DND-41 (cell line): Measurements from ENCODE around the gene SERPINC1.

Experiments used
- ATAC-seq: fragments of 200-7000 bp; cut with Tn5 transposase; 3 replicates; pipeline ENCODE4 v1.9.1; 2021; ENCODE audit warnings: low read depth; ENCODE audit not compliant: insufficient read depth
- DNase-seq: peaks from one replicate; pipeline ENCODE4 v3.0.0-alpha.2; 2020
- H2AFZ ChIP-seq: 2 replicates; pipeline ENCODE4 v1.6.0; 2012; ENCODE audit warnings: low read depth, low read length
- H3K27ac ChIP-seq: 2 replicates; pipeline ENCODE4 v1.5.1; 2012; ENCODE audit warnings: low read length, inconsistent platforms
- H3K27me3 ChIP-seq: fragments of 200-600 bp; sonication (generic); 2 replicates; pipeline ENCODE4 v1.6.0; 2012; ENCODE audit warnings: low read length, mild to moderate bottlenecking, inconsistent platforms; ENCODE audit not compliant: insufficient read depth, poor library complexity
- H3K36me3 ChIP-seq: 2 replicates; pipeline ENCODE4 v1.5.1; 2012; ENCODE audit warnings: low read length, inconsistent platforms; ENCODE audit not compliant: insufficient read depth
- H3K4me1 ChIP-seq: 2 replicates; pipeline ENCODE4 v1.5.1; 2012; ENCODE audit warnings: mild to moderate bottlenecking, low read length; ENCODE audit not compliant: insufficient read depth
- H3K4me2 ChIP-seq: 2 replicates; pipeline ENCODE4 v1.6.0; 2012; ENCODE audit warnings: mild to moderate bottlenecking, moderate library complexity, low read length, inconsistent platforms; ENCODE audit not compliant: insufficient read depth
- H3K4me3 ChIP-seq, 2 experiments: fragments of 200-600 bp in 1 of 2; shearing (Covaris generic) in 1 of 2; 2 replicates each; pipeline ENCODE4 v1.5.1; 2012 to 2016; ENCODE audit warnings: inconsistent platforms in 2 of 2, low read length in 2 of 2, mild to moderate bottlenecking in 2 of 2, low read depth in 1 of 2, moderate library complexity in 1 of 2
- H3K79me2 ChIP-seq: 2 replicates; pipeline ENCODE4 v1.6.0; 2012; ENCODE audit warnings: low read length, inconsistent platforms; ENCODE audit not compliant: insufficient read depth
- H3K9ac ChIP-seq: 2 replicates; pipeline ENCODE4 v1.6.0; 2012; ENCODE audit warnings: low read depth, mild to moderate bottlenecking, inconsistent platforms, low read length, moderate library complexity
- H3K9me3 ChIP-seq: 2 replicates; pipeline ENCODE4 v1.5.1; 2012; ENCODE audit warnings: low read length, moderate library complexity, mild to moderate bottlenecking, inconsistent platforms; ENCODE audit not compliant: insufficient read depth, severe bottlenecking
- H4K20me1 ChIP-seq: 2 replicates; pipeline ENCODE4 v1.6.0; 2012; ENCODE audit warnings: low read length; ENCODE audit not compliant: insufficient read depth
- CTCF ChIP-seq: IDR thresholded peaks from 2 replicates; pipeline ENCODE4 v1.5.1; 2012; ENCODE audit warnings: borderline replicate concordance, low read length, moderate library complexity, mild to moderate bottlenecking; ENCODE audit not compliant: poor library complexity, severe bottlenecking; ENCODE audit errors: extremely low read depth
- EZH2 ChIP-seq: IDR thresholded peaks from 3 replicates; pipeline ENCODE4 v1.6.1; 2012; ENCODE audit warnings: borderline replicate concordance, low read depth, mild to moderate bottlenecking, moderate library complexity, low read length, inconsistent platforms; ENCODE audit not compliant: severe bottlenecking

Gene SERPINC1

GRCh38 chr1:173900427-173900826, 16.7 kb downstream of the SERPINC1 start:
- Histone ChIP-seq H3K79me2 (no peaks in the 10 kb centered on the region), H3K9ac (no peak overlapping the region), H3K4me2 (no peak overlapping the region), H3K9me3 (no peaks in the 10 kb centered on the region), H3K36me3 (no peaks in the 10 kb centered on the region), H3K4me3 (no peak overlapping the region), H4K20me1 (no peaks in the 10 kb centered on the region), H3K27ac (no peak overlapping the region), H3K4me1 (no peaks in the 10 kb centered on the region), H2AFZ (no peak overlapping the region), H3K27me3 (no peaks in the 10 kb centered on the region)
- DNase-seq (no peak), ATAC-seq (no peak)
- TF ChIP-seq CTCF, result no peak
- no peak for TF ChIP-seq EZH2

GRCh38 chr1:173894189-173894588, 22.9 kb downstream of the SERPINC1 start:
- H3K27me3 ChIP-seq, result no peaks in the 10 kb centered on the region
- no peak overlapping the region for H2AFZ ChIP-seq
- H3K79me2 ChIP-seq, result no peaks in the 10 kb centered on the region
- peaks cover 1% of the 10 kb centered on the region; the same call in 1 of the 2 replicates for H3K36me3 ChIP-seq
- no peak for TF ChIP-seq EZH2
- TF ChIP-seq CTCF, result no peak
- no peak for ATAC-seq
- H3K4me1 ChIP-seq, result no peaks in the 10 kb centered on the region
- no peak overlapping the region for H3K4me3 ChIP-seq
- DNase-seq, result no peak
- H3K9me3 ChIP-seq, result no peaks in the 10 kb centered on the region
- H3K9ac ChIP-seq, result no peak overlapping the region
- H3K27ac ChIP-seq, result no peak overlapping the region
- no peak overlapping the region for H3K4me2 ChIP-seq
- H4K20me1 ChIP-seq, result no peaks in the 10 kb centered on the region

- Histone ChIP-seq H3K9ac (no peak overlapping the region), H3K4me2 (no peak overlapping the region), H3K36me3 (peaks cover 2% of the 10 kb centered on the region; the same call in 1 of the 2 replicates), H3K9me3 (no peaks in the 10 kb centered on the region), H3K27me3 (no peaks in the 10 kb centered on the region), H2AFZ (no peak overlapping the region), H4K20me1 (no peaks in the 10 kb centered on the region), H3K27ac (no peak overlapping the region), H3K79me2 (no peaks in the 10 kb centered on the region), H3K4me3 (no peak overlapping the region), H3K4me1 (no peaks in the 10 kb centered on the region)
- TF ChIP-seq EZH2, result no peak
- no peak for TF ChIP-seq CTCF
- no peak for ATAC-seq
- no peak for DNase-seq
Measured at GRCh38 chr1:173893611-173894010, 23.5 kb downstream of the SERPINC1 start.

- H2AFZ ChIP-seq, result no peak overlapping the region
- H4K20me1 ChIP-seq, result no peaks in the 10 kb centered on the region
- H3K27ac ChIP-seq, result no peak overlapping the region
- no peak overlapping the region for H3K4me3 ChIP-seq
- no peaks in the 10 kb centered on the region for H3K27me3 ChIP-seq
- H3K9ac ChIP-seq, result no peak overlapping the region
- ATAC-seq (no peak), DNase-seq (no peak)
- H3K4me1 ChIP-seq, result no peaks in the 10 kb centered on the region
- H3K4me2 ChIP-seq, result no peak overlapping the region
- H3K79me2 ChIP-seq, result no peaks in the 10 kb centered on the region
- TF ChIP-seq CTCF (no peak), EZH2 (no peak)
- no peaks in the 10 kb centered on the region for H3K9me3 ChIP-seq
- peaks cover 27% of the 10 kb centered on the region for H3K36me3 ChIP-seq
Measured at GRCh38 chr1:173889885-173890284, 27.2 kb downstream of the SERPINC1 start.
